GM12878 (cell line): Measurements from ENCODE around the gene TXNIP. TPM values are rescaled to one million over a fixed set of nuclear protein-coding genes. Genes with fewer than 3 reads are reported as not detected.

Source experiments
- ATAC-seq: fragments of 200-7000 bp; cut with Tn5 transposase; 3 replicates; pipeline ENCODE4 v1.9.1; 2020; ENCODE audit warnings: mild to moderate bottlenecking, moderate library complexity
- BruUV-seq: library from RNA; stranded (reverse); fragments of 400-500 nt; replicated peaks from 2 replicates; lab custom pipeline; 2021; lab: Mats Ljungman, UMichigan
- CTCF ChIA-PET: fragments of 300-600 bp; sonication (Branson Sonifier 250); formaldehyde crosslinking; extraction: SDS; loops from one replicate; lab custom pipeline; 2021; ENCODE audit warnings: inconsistent platforms; lab: Yijun Ruan, JAX
- POLR2A ChIA-PET: fragments of 350-600 bp; formaldehyde crosslinking; extraction: SDS; loops from one replicate; lab custom pipeline; 2021; ENCODE audit warnings: inconsistent platforms; lab: Charles Lee
- RAD21 ChIA-PET: fragments of 300-600 bp; sonication (Branson Sonifier 250); formaldehyde crosslinking; loops from one replicate; lab custom pipeline; 2023; ENCODE audit warnings: antibody characterized with exemption; ENCODE audit not compliant: unreplicated experiment; lab: Charles Lee
- SMC1A ChIA-PET: fragments of 300-600 bp; sonication (Branson Sonifier 250); formaldehyde crosslinking; loops from one replicate; lab custom pipeline; 2023; ENCODE audit not compliant: unreplicated experiment, uncharacterized antibody; lab: Charles Lee
- DNase-seq: peaks from one replicate; pipeline ENCODE4 v3.0.0-alpha.2; 2011; ENCODE audit warnings: low read depth, low spot score
- FAIRE-seq: peaks from 3 replicates; lab custom pipeline; 2011; peaks lifted over from hg19 to GRCh38; lab: Jason Lieb, UNC
- H2AFZ ChIP-seq: 2 replicates; pipeline ENCODE4 v1.6.0; 2011; ENCODE audit warnings: low read depth, low read length, control low read depth; ENCODE audit not compliant: control insufficient read depth
- H3K27ac ChIP-seq: 2 replicates; pipeline ENCODE4 v1.5.1; 2011; ENCODE audit warnings: control low read depth; ENCODE audit not compliant: control insufficient read depth, insufficient read depth
- H3K27me3 ChIP-seq, 2 experiments: replicated peaks in 1 of 2; 2 replicates each; pipeline versions ENCODE4 v1.6.0 to v1.6.1; 2011; ENCODE audit warnings: low read length in 1 of 2; ENCODE audit not compliant: control insufficient read depth in 2 of 2, insufficient read depth in 2 of 2
- H3K36me3 ChIP-seq, 2 experiments: 2 replicates each; pipeline ENCODE4 v1.5.1; 2011; ENCODE audit warnings: low read length in 1 of 2; ENCODE audit not compliant: control insufficient read depth in 2 of 2, insufficient read depth in 2 of 2
- H3K4me1 ChIP-seq: 2 replicates; pipeline ENCODE4 v1.6.1; 2011; ENCODE audit warnings: mild to moderate bottlenecking, low read length, moderate library complexity, mixed read lengths; ENCODE audit not compliant: control insufficient read depth, insufficient read depth
- H3K4me2 ChIP-seq: 2 replicates; pipeline ENCODE4 v1.6.0; 2011; ENCODE audit warnings: control low read depth; ENCODE audit not compliant: control insufficient read depth, insufficient read depth
- H3K4me3 ChIP-seq: fragments of 200-600 bp; sonication (generic); 2 replicates; pipeline ENCODE4 v1.5.1; 2016
- H3K79me2 ChIP-seq: 2 replicates; pipeline ENCODE4 v1.6.0; 2011; ENCODE audit warnings: low read length; ENCODE audit not compliant: control insufficient read depth, insufficient read depth
- H3K9ac ChIP-seq: 2 replicates; pipeline ENCODE4 v1.8.0; 2011; ENCODE audit warnings: low read length, control low read depth, mixed read lengths; ENCODE audit not compliant: control insufficient read depth, insufficient read depth
- H3K9me3 ChIP-seq: replicated peaks from 3 replicates; pipeline ENCODE4 v1.5.1; 2011; ENCODE audit warnings: mild to moderate bottlenecking, low read length; ENCODE audit not compliant: control insufficient read depth, insufficient read depth
- H4K20me1 ChIP-seq: 2 replicates; pipeline ENCODE4 v1.6.0; 2011; ENCODE audit not compliant: control insufficient read depth, insufficient read depth
- ESRRA ChIP-seq: IDR thresholded peaks from 2 replicates; pipeline ENCODE4 v1.6.1; 2012; ENCODE audit warnings: mild to moderate bottlenecking, low read length, improper control_type of control experiment
- PAX5 ChIP-seq: IDR thresholded peaks from 2 replicates; pipeline ENCODE4 v1.6.1; 2011; ENCODE audit warnings: low read depth, low read length, borderline replicate concordance
- PAX8 ChIP-seq: fragments of 450-650 bp; IDR thresholded peaks from 2 replicates; pipeline ENCODE4 v1.6.1; 2017; ENCODE audit warnings: mild to moderate bottlenecking, moderate library complexity
- RFX5 ChIP-seq: IDR thresholded peaks from 2 replicates; pipeline ENCODE4 v1.6.1; 2011; ENCODE audit warnings: low read depth, low read length, improper control_type of control experiment
- RUNX3 ChIP-seq: IDR thresholded peaks from 2 replicates; pipeline ENCODE4 v1.6.1; 2012; ENCODE audit warnings: low read length, inconsistent platforms
- SMARCA5 ChIP-seq: fragments of 450-650 bp; IDR thresholded peaks from 2 replicates; pipeline ENCODE4 v1.6.1; 2017; ENCODE audit warnings: mild to moderate bottlenecking
- SUZ12 ChIP-seq: fragments of 200-600 bp; sonication (generic); IDR thresholded peaks from one replicate; pipeline ENCODE4 v1.6.1; 2018; ENCODE audit warnings: antibody characterized with exemption, mild to moderate bottlenecking; ENCODE audit not compliant: unreplicated experiment
- TCF7 ChIP-seq: IDR thresholded peaks from 2 replicates; pipeline ENCODE4 v1.6.1; 2014; ENCODE audit warnings: antibody characterized with exemption, borderline replicate concordance
- ZNF24 ChIP-seq: fragments of 450-650 bp; IDR thresholded peaks from 2 replicates; pipeline ENCODE4 v1.6.1; 2017; ENCODE audit warnings: antibody characterized with exemption, mild to moderate bottlenecking
- ZZZ3 ChIP-seq: IDR thresholded peaks from 2 replicates; pipeline ENCODE4 v1.6.1; 2011; ENCODE audit warnings: low read depth; ENCODE audit not compliant: control insufficient read depth, insufficient read length
- WGBS: methylation state at CpG from one replicate; pipeline ENCODE4 v1.1.6; 2016; ENCODE audit warnings: low lambda C conversion rate; ENCODE audit not compliant: insufficient replicate concordance, insufficient coverage; ENCODE audit errors: missing lambda C conversion rate; 5-methylcytosine and 5-hydroxymethylcytosine counted together
- in situ Hi-C: fragments of 300-500 bp; cut with MboI; formaldehyde crosslinking; loops from 9 replicates; pipeline ENCODE4 v1.14.3; 2018; ENCODE audit warnings: mixed read lengths
- intact Hi-C: fragments of 100-400 bp; cut with micrococcal nuclease; formaldehyde crosslinking; loops from one replicate; pipeline ENCODE4 v1.14.2; 2022; ENCODE audit not compliant: unreplicated experiment
- polyA plus RNA-seq, 11 experiments: library from polyadenylated mRNA; depleted of rRNA in 4 of 11; unstranded in 6 of 11; stranded (reverse) in 5 of 11; fragments of >200 nt; fragmentation: Nextera tagmentation in 4 of 11; fragmentation: Illumina TruSeq in 1 of 11; extraction: Ambion mirVana in 4 of 11; extraction: Trizol in 1 of 11; gene quantifications; 1 replicate in 1 of 11; 2 replicates in 10 of 11; pipeline versions ENCODE4 v1.2.1 to v1.2.3, GENCODE V29; 2011 to 2016; ENCODE audit warnings: inconsistent platforms in 2 of 11, missing spikeins in 2 of 11, low read depth in 1 of 11
- total RNA-seq, 4 experiments: library from RNA; depleted of rRNA in 3 of 4; stranded (reverse); fragments of >200 nt in 3 of 4; fragmentation: Illumina TruSeq in 1 of 4; extraction: Trizol in 1 of 4; gene quantifications; 2 replicates each; pipeline versions ENCODE4 v1.2.1 to v1.2.3, GENCODE V29; 2013 to 2021
- TF ChIP-seq, protein P1 (sequence below): fragments of 450-650 bp; formaldehyde crosslinking; IDR thresholded peaks from 2 replicates; pipeline ENCODE4 v1.4.0; 2022; ENCODE audit warnings: mild to moderate bottlenecking, moderate library complexity
- TF ChIP-seq, protein P2 (sequence below): IDR thresholded peaks from 2 replicates; pipeline ENCODE4 v1.6.1; 2012; ENCODE audit warnings: low read depth, low read length, improper control_type of control experiment
- TF ChIP-seq, protein P3 (sequence below), 3 experiments: IDR thresholded peaks in 2 of 3; conservative IDR thresholded peaks in 1 of 3; 2 replicates each; pipeline ENCODE4 v1.5.1; 2011; ENCODE audit warnings: low read depth in 3 of 3, low read length in 3 of 3, mild to moderate bottlenecking in 3 of 3, control low read depth in 2 of 3, moderate library complexity in 2 of 3, inconsistent platforms in 1 of 3, mixed read lengths in 1 of 3; ENCODE audit not compliant: control insufficient read depth in 2 of 3, insufficient read depth in 1 of 3; ENCODE audit errors: extremely low read depth in 1 of 3

The TXNIP gene
- total and polyA plus RNA-seq, 10 of the 15 experiments (the other 5 are each of a cell fraction or from before 2014, with no cell fraction given) = 48.7 to 133 (median 107) TPM

DNA sequence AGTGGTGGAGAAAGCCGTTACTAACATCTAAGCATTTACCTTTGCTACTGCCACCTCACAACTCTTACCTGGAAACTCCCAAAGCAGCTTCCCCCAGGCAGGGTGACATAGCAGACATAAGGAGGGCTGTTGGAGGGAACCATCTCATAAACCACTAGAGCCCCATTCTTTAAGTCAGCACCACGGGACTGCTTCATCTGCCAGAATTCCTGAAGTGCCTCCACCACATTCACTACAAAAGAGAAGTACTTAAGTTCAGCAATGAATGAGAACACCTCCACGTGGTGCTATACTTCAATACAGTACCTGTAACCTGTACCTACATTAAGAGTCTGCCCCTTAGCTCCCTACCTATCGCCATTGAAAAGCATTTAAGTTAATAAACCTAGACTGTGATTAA is 48.8 kb downstream of the TXNIP start:
- H3K79me2 ChIP-seq = no peaks in the 10 kb centered on the region; the same call in 1 of the 2 replicates
- ATAC-seq (no peak), DNase-seq (no peak), FAIRE-seq (no peak)
- H3K27me3 ChIP-seq = no peaks in the 10 kb centered on the region
- in situ Hi-C loops (no loop called here), intact Hi-C loops (no loop called here)
- H2AFZ ChIP-seq = no peak overlapping the region
- no peaks in the 10 kb centered on the region for H3K9me3 ChIP-seq
- H3K4me2 ChIP-seq = no peak overlapping the region
- ChIA-PET RAD21 (no interaction called here), CTCF (no interaction called here), POLR2A (no interaction called here), SMC1A (no interaction called here)
- H3K4me3 ChIP-seq = no peak overlapping the region
- no peaks in the 10 kb centered on the region for H4K20me1 ChIP-seq
- 75% methylated on average over 4 of the region's 4 CpGs for WGBS
- TF ChIP-seq ZZZ3 = no peak
- no peak for TF ChIP-seq TCF7
- TF ChIP-seq, protein P1, sequence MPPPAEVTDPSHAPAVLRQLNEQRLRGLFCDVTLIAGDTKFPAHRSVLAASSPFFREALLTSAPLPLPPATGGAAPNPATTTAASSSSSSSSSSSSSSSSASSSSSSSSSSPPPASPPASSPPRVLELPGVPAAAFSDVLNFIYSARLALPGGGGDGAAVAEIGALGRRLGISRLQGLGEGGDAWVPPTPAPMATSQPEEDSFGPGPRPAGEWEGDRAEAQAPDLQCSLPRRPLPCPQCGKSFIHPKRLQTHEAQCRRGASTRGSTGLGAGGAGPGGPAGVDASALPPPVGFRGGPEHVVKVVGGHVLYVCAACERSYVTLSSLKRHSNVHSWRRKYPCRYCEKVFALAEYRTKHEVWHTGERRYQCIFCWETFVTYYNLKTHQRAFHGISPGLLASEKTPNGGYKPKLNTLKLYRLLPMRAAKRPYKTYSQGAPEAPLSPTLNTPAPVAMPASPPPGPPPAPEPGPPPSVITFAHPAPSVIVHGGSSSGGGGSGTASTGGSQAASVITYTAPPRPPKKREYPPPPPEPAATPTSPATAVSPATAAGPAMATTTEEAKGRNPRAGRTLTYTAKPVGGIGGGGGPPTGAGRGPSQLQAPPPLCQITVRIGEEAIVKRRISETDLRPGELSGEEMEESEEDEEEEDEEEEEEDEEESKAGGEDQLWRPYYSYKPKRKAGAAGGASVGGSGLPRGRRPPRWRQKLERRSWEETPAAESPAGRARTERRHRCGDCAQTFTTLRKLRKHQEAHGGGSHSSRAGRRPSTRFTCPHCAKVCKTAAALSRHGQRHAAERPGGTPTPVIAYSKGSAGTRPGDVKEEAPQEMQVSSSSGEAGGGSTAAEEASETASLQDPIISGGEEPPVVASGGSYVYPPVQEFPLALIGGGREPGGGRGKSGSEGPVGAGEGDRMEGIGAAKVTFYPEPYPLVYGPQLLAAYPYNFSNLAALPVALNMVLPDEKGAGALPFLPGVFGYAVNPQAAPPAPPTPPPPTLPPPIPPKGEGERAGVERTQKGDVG = no peak
- no peak for TF ChIP-seq RUNX3
- TF ChIP-seq PAX8 = no peak
- no peak for TF ChIP-seq RFX5
- no peak for TF ChIP-seq PAX5
- TF ChIP-seq SUZ12 = no peak
- no peak for TF ChIP-seq ZNF24
- TF ChIP-seq SMARCA5 = no peak
- no peak for TF ChIP-seq ESRRA
- TF ChIP-seq, protein P2, sequence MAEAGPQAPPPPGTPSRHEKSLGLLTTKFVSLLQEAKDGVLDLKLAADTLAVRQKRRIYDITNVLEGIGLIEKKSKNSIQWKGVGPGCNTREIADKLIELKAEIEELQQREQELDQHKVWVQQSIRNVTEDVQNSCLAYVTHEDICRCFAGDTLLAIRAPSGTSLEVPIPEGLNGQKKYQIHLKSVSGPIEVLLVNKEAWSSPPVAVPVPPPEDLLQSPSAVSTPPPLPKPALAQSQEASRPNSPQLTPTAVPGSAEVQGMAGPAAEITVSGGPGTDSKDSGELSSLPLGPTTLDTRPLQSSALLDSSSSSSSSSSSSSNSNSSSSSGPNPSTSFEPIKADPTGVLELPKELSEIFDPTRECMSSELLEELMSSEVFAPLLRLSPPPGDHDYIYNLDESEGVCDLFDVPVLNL = no peak
- TF ChIP-seq, protein P3, sequence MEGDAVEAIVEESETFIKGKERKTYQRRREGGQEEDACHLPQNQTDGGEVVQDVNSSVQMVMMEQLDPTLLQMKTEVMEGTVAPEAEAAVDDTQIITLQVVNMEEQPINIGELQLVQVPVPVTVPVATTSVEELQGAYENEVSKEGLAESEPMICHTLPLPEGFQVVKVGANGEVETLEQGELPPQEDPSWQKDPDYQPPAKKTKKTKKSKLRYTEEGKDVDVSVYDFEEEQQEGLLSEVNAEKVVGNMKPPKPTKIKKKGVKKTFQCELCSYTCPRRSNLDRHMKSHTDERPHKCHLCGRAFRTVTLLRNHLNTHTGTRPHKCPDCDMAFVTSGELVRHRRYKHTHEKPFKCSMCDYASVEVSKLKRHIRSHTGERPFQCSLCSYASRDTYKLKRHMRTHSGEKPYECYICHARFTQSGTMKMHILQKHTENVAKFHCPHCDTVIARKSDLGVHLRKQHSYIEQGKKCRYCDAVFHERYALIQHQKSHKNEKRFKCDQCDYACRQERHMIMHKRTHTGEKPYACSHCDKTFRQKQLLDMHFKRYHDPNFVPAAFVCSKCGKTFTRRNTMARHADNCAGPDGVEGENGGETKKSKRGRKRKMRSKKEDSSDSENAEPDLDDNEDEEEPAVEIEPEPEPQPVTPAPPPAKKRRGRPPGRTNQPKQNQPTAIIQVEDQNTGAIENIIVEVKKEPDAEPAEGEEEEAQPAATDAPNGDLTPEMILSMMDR (IDR thresholded peaks at IDR 0.05 in 2 of 3, conservative IDR thresholded peaks at IDR 0.05 in 1 of 3; ENCODE audit: control insufficient read depth in 2 of 3, extremely low read depth in 1 of 3, insufficient read depth in 1 of 3, low read depth in 3 of 3, low read length in 3 of 3) = no peak
- H3K9ac ChIP-seq = no peak overlapping the region
- BruUV-seq = no TSS peak
- H3K27ac ChIP-seq = no peak overlapping the region
- no peaks in the 10 kb centered on the region for H3K4me1 ChIP-seq
- peaks cover 0 to 5% of the 10 kb centered on the region in 2 experiments; a peak in 1 of 4 replicates for H3K36me3 ChIP-seq
